Testis (tissue), 2 donors: ENCODE results near the gene P4HA3.

Experiments used
- POLR2A ChIP-seq: fragments of 450-650 bp; IDR thresholded peaks from one replicate; pipeline ENCODE4 v1.6.1; 2017; ENCODE audit warnings: antibody characterized with exemption, mild to moderate bottlenecking, moderate library complexity
- TF ChIP-seq, protein P1 (sequence below), 3 experiments: fragments of 450-650 bp in 2 of 3; fragments of 200-600 bp in 1 of 3; sonication (generic) in 1 of 3; IDR thresholded peaks; one replicate each; pipeline ENCODE4 v1.5.1; 2016 to 2019; ENCODE audit warnings: antibody characterized with exemption in 3 of 3, mild to moderate bottlenecking in 2 of 3, moderate library complexity in 1 of 3

DNA sequence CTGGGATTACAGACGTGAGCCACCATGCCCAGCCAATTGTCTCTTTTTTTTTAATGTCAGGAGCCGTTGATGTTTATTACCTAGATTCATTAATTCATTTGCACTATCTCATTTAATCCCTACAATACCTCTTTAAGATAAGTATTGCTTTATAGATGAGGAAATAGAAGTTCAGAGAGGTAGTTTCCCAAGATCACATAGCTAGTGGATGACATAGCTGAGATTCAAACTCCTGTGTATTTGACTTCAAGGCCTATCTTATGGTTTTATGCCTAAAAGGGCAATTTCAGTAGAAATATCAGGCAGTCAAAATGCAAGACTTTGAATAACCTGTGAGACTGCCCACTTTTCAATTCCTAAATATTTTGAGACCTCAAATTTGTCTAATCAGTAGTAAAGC lies 73.9 kb downstream of the P4HA3 start:
- TF ChIP-seq, protein P1, sequence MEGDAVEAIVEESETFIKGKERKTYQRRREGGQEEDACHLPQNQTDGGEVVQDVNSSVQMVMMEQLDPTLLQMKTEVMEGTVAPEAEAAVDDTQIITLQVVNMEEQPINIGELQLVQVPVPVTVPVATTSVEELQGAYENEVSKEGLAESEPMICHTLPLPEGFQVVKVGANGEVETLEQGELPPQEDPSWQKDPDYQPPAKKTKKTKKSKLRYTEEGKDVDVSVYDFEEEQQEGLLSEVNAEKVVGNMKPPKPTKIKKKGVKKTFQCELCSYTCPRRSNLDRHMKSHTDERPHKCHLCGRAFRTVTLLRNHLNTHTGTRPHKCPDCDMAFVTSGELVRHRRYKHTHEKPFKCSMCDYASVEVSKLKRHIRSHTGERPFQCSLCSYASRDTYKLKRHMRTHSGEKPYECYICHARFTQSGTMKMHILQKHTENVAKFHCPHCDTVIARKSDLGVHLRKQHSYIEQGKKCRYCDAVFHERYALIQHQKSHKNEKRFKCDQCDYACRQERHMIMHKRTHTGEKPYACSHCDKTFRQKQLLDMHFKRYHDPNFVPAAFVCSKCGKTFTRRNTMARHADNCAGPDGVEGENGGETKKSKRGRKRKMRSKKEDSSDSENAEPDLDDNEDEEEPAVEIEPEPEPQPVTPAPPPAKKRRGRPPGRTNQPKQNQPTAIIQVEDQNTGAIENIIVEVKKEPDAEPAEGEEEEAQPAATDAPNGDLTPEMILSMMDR (IDR thresholded peaks at IDR 0.05) = no peak
- TF ChIP-seq POLR2A = no peak
